IgD-negative memory B cell (primary cell): ENCODE measurements around the gene SLC25A21. TPM values are rescaled to one million over a fixed set of nuclear protein-coding genes. Genes with fewer than 3 reads are reported as not detected.

Experiments
- H3K27ac Mint-ChIP-seq, 3 donors: one replicate each; pipeline ENCODE4 v1.8.0; 2020 to 2022; ENCODE audit warnings: mild to moderate bottlenecking in 3 of 3, mixed read lengths in 3 of 3, moderate library complexity in 1 of 3
- H3K27me3 Mint-ChIP-seq: one replicate; pipeline ENCODE4 v1.8.0; 2021; ENCODE audit warnings: mixed read lengths
- H3K36me3 Mint-ChIP-seq: one replicate; pipeline ENCODE4 v1.8.0; 2020; ENCODE audit warnings: mild to moderate bottlenecking, mixed read lengths
- H3K4me1 Mint-ChIP-seq, 3 donors: one replicate each; pipeline ENCODE4 v1.8.0; 2020 to 2022; ENCODE audit warnings: mixed read lengths in 3 of 3, mild to moderate bottlenecking in 1 of 3
- H3K4me3 Mint-ChIP-seq, 4 donors: one replicate each; pipeline ENCODE4 v1.8.0; 2020 to 2022; ENCODE audit warnings: mild to moderate bottlenecking in 4 of 4, mixed read lengths in 4 of 4, moderate library complexity in 3 of 4
- H3K9me3 Mint-ChIP-seq, 3 donors: one replicate each; pipeline ENCODE4 v1.8.0; 2020 to 2021; ENCODE audit warnings: mixed read lengths in 3 of 3, mild to moderate bottlenecking in 1 of 3
- polyA plus RNA-seq: library from polyadenylated mRNA; unstranded; fragments of 300-500 nt; fragmentation: Illumina TruSeq; gene quantifications from one replicate; pipeline ENCODE4 v1.2.3, GENCODE V29; 2021

The SLC25A21 gene
- polyA plus RNA-seq, 1 donor from 2014 or later: not detected

- Mint-ChIP-seq H3K27ac (no peak overlapping the region), H3K27me3 (peaks cover 60% of the 10 kb centered on the region)
Observed at GRCh38 chr14:36655571-36655962, 516.8 kb downstream of the SLC25A21 start.

DNA sequence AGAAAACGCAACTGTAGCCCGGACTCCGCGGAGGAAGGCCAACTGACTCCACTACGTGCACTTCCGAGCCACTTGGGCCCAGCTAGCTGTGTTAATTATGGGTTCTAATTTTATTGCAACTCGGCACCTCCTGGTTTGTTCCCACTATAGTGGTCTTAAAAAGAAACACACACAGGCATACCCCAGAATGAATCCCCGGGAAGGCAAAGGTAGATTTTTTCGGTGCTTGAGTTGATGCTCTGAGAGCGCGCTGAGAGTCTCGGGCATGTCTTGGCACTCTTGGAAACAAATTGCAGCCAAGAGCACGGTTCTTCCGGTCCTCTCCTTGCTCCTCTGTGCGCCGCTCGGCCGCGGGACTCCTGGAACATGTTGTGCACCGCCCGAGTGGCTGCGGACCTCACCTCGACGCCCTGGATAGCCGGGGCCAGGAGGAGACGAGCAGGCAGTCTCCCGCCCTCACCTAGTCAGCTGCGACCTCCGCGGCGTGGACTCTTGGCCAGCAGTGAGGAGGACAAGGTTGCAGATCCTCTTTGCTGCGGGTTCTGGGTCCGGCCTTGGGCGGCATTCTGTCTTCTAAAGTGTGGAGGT is 517.5 kb downstream of the SLC25A21 start:
- Mint-ChIP-seq H3K9me3 (peaks cover 0 to 4% (median 4%) of the 10 kb centered on the region in 3 donors), H3K4me1 (peaks cover 0 to 4% (median 0%) of the 10 kb centered on the region in 3 donors), H3K36me3 (no peaks in the 10 kb centered on the region), H3K27me3 (peaks cover 54% of the 10 kb centered on the region), H3K27ac (no peak overlapping the region), H3K4me3 (peak overlapping the region in 1 of 4 donors; percentile 32)

More at GRCh38 chr14:36655571-36655962, 516.8 kb downstream of the SLC25A21 start:
- H3K36me3 Mint-ChIP-seq: no peaks in the 10 kb centered on the region
- H3K9me3 Mint-ChIP-seq: peaks cover 0 to 4% (median 4%) of the 10 kb centered on the region in 3 donors
- peak overlapping the region in 2 of 4 donors; percentile 15 to 51 for H3K4me3 Mint-ChIP-seq
- peaks cover 0 to 4% (median 0%) of the 10 kb centered on the region in 3 donors for H3K4me1 Mint-ChIP-seq

DNA sequence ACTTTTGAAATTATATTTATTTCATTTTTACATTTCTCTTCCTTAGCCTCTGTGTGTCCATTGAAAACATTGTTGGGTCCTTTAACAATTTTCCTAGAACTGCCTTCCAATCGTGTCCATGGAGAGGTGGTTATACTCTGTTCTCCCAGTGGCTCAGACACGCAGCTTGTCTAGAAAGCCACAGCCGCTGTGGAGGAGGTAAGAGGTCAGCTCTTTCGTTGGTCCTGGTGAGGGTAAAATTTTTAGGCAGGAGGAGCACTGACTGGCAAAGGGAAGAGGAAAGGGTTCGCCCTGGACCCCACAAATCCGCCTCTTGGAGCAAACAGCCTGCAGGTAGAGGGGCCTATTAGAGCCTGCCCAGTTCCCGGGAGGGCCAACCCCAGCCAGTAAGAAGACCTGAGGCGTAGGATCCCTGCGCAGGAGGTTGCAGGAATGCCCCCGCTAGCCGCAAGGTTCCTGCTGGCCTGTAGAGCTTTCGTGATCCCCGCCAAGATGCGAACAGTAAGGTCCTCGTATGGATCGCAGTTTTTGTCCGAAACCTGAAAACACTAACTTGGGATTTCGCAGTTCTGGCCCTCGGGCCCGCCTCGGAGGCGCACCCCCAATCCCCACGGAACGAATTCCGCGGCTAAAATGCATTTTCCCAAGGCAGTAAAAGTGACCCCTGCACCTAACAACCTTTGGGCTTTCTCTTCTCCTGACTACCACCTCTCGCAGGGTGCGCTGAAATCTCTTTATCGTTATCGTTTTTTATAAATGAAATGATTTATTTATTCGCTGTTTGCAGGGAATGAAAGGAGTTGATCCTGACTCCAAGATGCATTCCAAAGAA is 518.2 kb downstream of the SLC25A21 start:
- Mint-ChIP-seq H3K36me3 (no peaks in the 10 kb centered on the region), H3K4me1 (peaks cover 0 to 4% (median 0%) of the 10 kb centered on the region in 3 donors), H3K27me3 (peaks cover 49% of the 10 kb centered on the region), H3K9me3 (peaks cover 0 to 4% (median 4%) of the 10 kb centered on the region in 3 donors), H3K4me3 (peak overlapping the region in 2 of 4 donors; percentile 32 to 78), H3K27ac (no peak overlapping the region)

DNA sequence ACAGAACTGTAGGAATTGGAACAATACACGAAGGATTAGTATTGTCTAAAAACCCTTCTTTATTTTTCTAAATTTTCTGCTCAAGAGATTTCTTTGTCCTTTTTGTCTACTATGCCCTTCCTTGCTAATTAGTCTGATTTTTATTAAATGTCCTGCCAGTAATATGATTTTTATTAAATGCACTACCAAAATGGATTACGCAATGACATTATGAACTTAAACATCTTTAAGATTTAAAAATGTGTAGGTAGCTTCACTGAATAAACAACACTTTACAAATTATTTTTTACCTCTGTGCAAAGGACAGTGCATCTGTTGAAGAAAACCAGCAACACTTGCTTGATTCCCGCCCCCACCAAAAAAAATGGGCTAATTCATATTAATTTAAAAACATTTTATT is 519.0 kb downstream of the SLC25A21 start:
- Mint-ChIP-seq H3K36me3 (no peaks in the 10 kb centered on the region), H3K4me1 (peaks cover 0 to 2% (median 0%) of the 10 kb centered on the region in 3 donors), H3K4me3 (no peak overlapping the region), H3K9me3 (peaks cover 0 to 5% (median 4%) of the 10 kb centered on the region in 3 donors), H3K27me3 (peaks cover 46% of the 10 kb centered on the region), H3K27ac (no peak overlapping the region)

DNA sequence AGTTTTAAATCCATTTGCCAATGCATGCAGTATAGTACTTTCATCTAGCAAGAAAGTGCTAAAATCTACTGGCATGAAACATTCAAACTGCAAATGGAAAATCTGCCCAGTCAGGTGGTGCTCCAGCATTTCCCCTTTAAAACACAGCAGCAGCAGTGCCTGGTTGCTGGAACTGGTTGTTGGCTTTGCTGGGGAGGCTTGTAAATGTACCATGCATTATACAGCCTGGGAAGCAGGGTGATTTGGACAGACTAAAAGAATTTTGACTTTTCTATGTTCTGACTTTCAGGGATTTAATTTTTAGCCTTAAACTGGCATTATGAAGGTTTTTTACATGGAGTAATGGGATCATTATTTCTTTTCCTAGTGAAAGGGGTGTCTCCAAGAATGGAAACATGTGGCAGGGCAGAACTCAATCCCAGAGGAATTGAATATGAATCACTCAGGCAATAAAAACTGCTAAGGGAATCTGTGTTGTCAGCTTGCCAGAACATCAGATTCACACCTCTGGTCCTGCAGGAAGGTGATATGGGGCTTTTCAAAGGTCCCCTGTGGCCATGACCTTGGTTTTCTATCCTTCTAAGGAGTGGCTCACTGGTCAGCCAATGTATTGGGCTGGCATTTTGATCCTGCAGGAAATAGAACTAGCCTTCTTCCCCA is 519.7 kb downstream of the SLC25A21 start:
- no peak overlapping the region for H3K27ac Mint-ChIP-seq
- H3K4me1 Mint-ChIP-seq: peaks cover 0 to 4% (median 0%) of the 10 kb centered on the region in 3 donors
- H3K27me3 Mint-ChIP-seq: peaks cover 47% of the 10 kb centered on the region
- H3K36me3 Mint-ChIP-seq: no peaks in the 10 kb centered on the region
- no peak overlapping the region for H3K4me3 Mint-ChIP-seq
- peaks cover 0 to 7% (median 7%) of the 10 kb centered on the region in 3 donors for H3K9me3 Mint-ChIP-seq

- H3K4me1 Mint-ChIP-seq: peaks cover 0 to 2% (median 0%) of the 10 kb centered on the region in 3 donors
- peaks cover 44% of the 10 kb centered on the region for H3K27me3 Mint-ChIP-seq
- H3K4me3 Mint-ChIP-seq: no peak overlapping the region
- H3K27ac Mint-ChIP-seq: no peak overlapping the region
- H3K9me3 Mint-ChIP-seq: peaks cover 0 to 7% (median 3%) of the 10 kb centered on the region in 3 donors
- H3K36me3 Mint-ChIP-seq: no peaks in the 10 kb centered on the region
Observed at GRCh38 chr14:36649872-36650650, 522.3 kb downstream of the SLC25A21 start.

DNA sequence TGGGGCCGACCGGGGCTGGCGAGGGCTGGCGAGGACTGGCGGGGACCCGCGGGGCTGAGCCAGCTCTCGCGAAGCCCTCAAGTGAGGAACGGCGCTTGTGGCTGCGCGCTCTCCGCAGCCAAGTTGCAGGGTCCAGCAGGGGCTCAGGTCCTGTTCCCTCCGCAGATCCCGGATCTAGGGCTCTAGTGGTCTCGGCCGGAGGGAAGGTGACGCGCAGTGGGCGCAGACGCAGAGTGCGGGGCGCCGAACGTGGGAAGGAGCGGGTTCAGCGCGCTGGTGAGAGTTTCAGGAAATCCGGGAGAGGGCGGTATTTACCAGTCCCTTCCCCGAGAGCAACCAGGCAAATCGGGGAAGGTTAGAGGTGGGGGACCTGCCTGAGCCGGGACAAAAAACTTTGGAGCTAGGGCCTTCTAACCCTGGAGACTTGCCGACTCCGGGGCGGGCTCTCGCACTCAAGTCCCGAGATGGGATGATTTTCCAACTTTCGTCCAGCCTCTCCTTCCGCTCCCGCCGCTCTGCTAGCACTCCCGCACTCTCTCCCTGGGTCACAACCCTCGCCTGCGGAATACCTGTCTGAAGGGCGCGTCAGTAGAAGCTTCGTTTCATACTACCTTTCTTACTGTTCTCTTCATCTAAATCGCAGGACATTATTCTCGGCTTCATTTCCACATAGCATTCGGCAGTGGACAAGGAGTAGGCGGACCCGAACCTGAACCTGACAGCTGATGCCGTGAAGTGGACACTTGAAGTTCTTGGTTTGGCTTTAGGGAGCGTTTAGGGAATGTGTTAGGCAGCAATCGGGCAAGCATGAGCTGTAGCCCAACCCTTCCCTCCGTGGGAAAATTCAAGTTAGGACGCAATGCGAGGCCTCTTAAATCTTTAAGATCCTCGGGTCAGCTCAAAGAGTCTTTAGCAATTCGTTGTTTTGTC is 524.3 kb downstream of the SLC25A21 start:
- no peaks in the 10 kb centered on the region for H3K36me3 Mint-ChIP-seq
- peaks cover 0 to 2% (median 0%) of the 10 kb centered on the region in 3 donors for H3K4me1 Mint-ChIP-seq
- H3K27me3 Mint-ChIP-seq: peaks cover 29% of the 10 kb centered on the region
- H3K4me3 Mint-ChIP-seq: no peak overlapping the region
- H3K27ac Mint-ChIP-seq: no peak overlapping the region
- H3K9me3 Mint-ChIP-seq: peaks cover 2 to 4% (median 3%) of the 10 kb centered on the region in 3 donors

DNA sequence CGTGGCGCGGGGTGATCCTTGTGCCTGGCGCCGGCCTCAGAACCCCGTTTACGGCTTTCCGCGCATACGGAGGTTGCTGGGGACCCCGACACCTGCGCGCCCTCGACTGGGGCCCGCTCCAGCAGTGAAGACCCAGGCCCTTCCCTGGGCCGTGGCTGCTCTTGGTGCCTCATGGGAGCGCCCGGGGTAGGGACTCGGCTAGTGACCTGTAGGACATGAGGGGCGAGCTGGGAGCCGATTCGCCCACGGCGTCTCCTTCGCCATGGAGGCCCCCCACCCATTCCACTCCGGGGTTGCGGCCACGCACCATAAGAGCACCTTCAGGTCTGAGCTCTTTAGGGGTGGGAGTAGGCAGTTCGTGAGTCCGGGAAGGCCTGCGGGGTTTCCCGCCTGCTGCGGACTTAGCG is 525.0 kb downstream of the SLC25A21 start:
- Mint-ChIP-seq H3K36me3 (no peaks in the 10 kb centered on the region), H3K9me3 (peaks cover 2 to 3% (median 3%) of the 10 kb centered on the region in 3 donors), H3K4me3 (no peak overlapping the region), H3K27me3 (peaks cover 29% of the 10 kb centered on the region), H3K4me1 (peaks cover 0 to 2% (median 0%) of the 10 kb centered on the region in 3 donors), H3K27ac (no peak overlapping the region)

- peaks cover 2 to 3% (median 3%) of the 10 kb centered on the region in 3 donors for H3K9me3 Mint-ChIP-seq
- H3K4me1 Mint-ChIP-seq: peaks cover 0 to 2% (median 0%) of the 10 kb centered on the region in 3 donors
- peak overlapping the region in 1 of 4 donors; percentile 8 for H3K4me3 Mint-ChIP-seq
- H3K36me3 Mint-ChIP-seq: no peaks in the 10 kb centered on the region
- no peak overlapping the region for H3K27ac Mint-ChIP-seq
- H3K27me3 Mint-ChIP-seq: peaks cover 28% of the 10 kb centered on the region
Observed at GRCh38 chr14:36646664-36647416, 525.6 kb downstream of the SLC25A21 start.

DNA sequence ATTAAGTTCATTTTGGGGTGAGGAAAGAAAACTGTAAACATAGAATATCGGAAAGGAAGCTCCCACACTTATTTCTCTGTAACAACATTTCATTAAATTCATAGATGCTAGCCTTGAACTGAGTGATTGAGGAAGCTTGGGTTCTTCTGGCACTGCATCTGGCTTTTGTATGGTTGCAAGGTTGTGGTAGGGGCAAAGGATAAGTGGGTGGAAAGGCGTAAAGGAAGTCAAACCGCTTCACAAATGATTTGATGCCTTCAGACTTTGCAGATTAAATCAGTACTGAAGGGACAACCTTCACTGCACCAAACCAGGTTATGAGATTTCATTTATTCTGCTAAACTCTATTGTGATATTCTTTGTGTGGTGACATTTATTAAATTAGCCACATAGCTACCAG is 538.8 kb downstream of the SLC25A21 start:
- Mint-ChIP-seq H3K4me1 (no peaks in the 10 kb centered on the region), H3K9me3 (peaks cover 3 to 8% (median 3%) of the 10 kb centered on the region in 3 donors), H3K27me3 (peaks cover 1% of the 10 kb centered on the region), H3K27ac (no peak overlapping the region), H3K4me3 (no peak overlapping the region), H3K36me3 (peaks cover 2% of the 10 kb centered on the region)
